ENCODE measurements around the gene CFAP46. TPM values are rescaled to one million over a fixed set of nuclear protein-coding genes. Genes with fewer than 3 reads are reported as not detected.

CFAP46 gene
- total RNA-seq, 2 experiments from 2014 or later: not detected

- Histone ChIP-seq H3K9me3 (ENCODE audit: low read length) (no peaks in the 10 kb centered on the region), H3K79me2 (ENCODE audit: insufficient read depth, low read depth, low read length) (no peaks in the 10 kb centered on the region), H3K4me3 (ENCODE audit: low read depth, low read length, poor library complexity, severe bottlenecking) (no peak overlapping the region), H3K4me1 (ENCODE audit: insufficient read depth, low read length, poor library complexity, severe bottlenecking) (no peaks in the 10 kb centered on the region), H4K20me1 (ENCODE audit: insufficient read depth, low read length) (no peaks in the 10 kb centered on the region), H3K27ac (ENCODE audit: low read depth, low read length, poor library complexity, severe bottlenecking) (no peak overlapping the region), H2AFZ (ENCODE audit: low read length) (no peak overlapping the region), H3K9me2 (ENCODE audit: insufficient read depth, low read length) (no peaks in the 10 kb centered on the region), H3K4me2 (ENCODE audit: low read length) (no peak overlapping the region), H3K36me3 (ENCODE audit: insufficient read depth, low read length) (no peaks in the 10 kb centered on the region)
- TF ChIP-seq EZH2phosphoT487 (IDR thresholded peaks at IDR 0.05; ENCODE audit: borderline replicate concordance, low read depth, low read length): no peak
- no peak for TF ChIP-seq CTCF (conservative IDR thresholded peaks at IDR 0.05; ENCODE audit: low read length)
- intact Hi-C loops (cut with micrococcal nuclease; ENCODE audit: unreplicated experiment): no loop called here
- CTCF ChIA-PET (ENCODE audit: unreplicated experiment): no interaction called here
- no TSS peak for BruUV-seq (replicated peaks)
- POLR2A ChIA-PET: no interaction called here
- DNase-seq (ENCODE audit: low spot score): no peak
Observed at GRCh38 chr10:132911786-132912097, 30.6 kb downstream of the CFAP46 start.

DNA sequence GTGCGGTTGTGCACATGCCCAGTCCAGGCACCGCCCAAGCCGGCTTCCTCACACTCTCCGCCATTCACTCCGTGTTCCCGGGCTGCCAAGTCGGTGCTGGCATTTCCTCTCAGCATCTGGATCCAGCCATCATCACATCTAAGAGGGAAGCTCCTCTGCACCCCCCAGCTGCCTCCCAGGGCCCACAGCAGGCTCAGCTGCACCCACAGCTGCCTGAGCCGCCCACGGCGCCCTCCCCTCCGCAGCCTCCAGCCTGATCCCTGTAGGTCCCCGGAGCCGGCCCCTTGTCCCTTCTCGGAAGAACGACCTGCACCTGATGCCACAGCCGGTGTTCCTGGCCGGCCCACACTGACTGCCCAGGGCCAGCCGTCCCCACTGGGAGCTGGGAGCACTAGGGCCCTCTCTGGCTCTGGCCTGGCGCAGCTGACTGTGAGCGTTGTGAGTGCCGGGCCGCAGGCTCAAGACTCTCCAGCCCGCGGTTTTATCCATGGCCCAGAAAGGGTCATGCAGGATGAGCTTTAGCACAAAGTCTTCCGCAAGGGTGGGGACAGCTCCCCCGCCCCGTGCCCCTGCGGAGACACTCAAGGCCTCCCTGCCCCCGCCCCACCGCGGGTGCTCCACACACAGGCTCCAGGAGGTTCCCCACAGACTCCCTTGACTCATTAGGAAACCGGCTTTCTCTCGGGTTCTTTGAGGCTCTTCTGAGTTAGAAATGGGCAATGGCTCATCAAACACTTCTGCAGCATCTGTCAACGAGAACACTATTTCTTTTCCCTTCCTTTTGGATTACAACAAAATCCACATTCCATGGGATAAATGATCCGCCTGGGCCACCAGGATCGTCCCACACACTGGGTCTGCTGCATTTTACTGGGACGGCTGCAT, 31.2 kb downstream of the CFAP46 start:
- Histone ChIP-seq H3K4me2 (ENCODE audit: low read length) (no peak overlapping the region), H3K4me3 (ENCODE audit: low read depth, low read length, poor library complexity, severe bottlenecking) (no peak overlapping the region), H3K27ac (ENCODE audit: low read depth, low read length, poor library complexity, severe bottlenecking) (no peak overlapping the region), H4K20me1 (ENCODE audit: insufficient read depth, low read length) (no peaks in the 10 kb centered on the region), H3K79me2 (ENCODE audit: insufficient read depth, low read depth, low read length) (no peaks in the 10 kb centered on the region), H3K36me3 (ENCODE audit: insufficient read depth, low read length) (no peaks in the 10 kb centered on the region), H2AFZ (ENCODE audit: low read length) (no peak overlapping the region), H3K4me1 (ENCODE audit: insufficient read depth, low read length, poor library complexity, severe bottlenecking) (no peaks in the 10 kb centered on the region), H3K9me2 (ENCODE audit: insufficient read depth, low read length) (no peaks in the 10 kb centered on the region), H3K9me3 (ENCODE audit: low read length) (no peaks in the 10 kb centered on the region)
- intact Hi-C loops (cut with micrococcal nuclease; ENCODE audit: unreplicated experiment): no loop called here
- CTCF ChIA-PET (ENCODE audit: unreplicated experiment): no interaction called here
- POLR2A ChIA-PET: no interaction called here
- TF ChIP-seq CTCF (conservative IDR thresholded peaks at IDR 0.05; ENCODE audit: low read length) (no peak), EZH2phosphoT487 (IDR thresholded peaks at IDR 0.05; ENCODE audit: borderline replicate concordance, low read depth, low read length) (no peak)
- DNase-seq (ENCODE audit: low spot score): no peak
- BruUV-seq (replicated peaks): no TSS peak

DNA sequence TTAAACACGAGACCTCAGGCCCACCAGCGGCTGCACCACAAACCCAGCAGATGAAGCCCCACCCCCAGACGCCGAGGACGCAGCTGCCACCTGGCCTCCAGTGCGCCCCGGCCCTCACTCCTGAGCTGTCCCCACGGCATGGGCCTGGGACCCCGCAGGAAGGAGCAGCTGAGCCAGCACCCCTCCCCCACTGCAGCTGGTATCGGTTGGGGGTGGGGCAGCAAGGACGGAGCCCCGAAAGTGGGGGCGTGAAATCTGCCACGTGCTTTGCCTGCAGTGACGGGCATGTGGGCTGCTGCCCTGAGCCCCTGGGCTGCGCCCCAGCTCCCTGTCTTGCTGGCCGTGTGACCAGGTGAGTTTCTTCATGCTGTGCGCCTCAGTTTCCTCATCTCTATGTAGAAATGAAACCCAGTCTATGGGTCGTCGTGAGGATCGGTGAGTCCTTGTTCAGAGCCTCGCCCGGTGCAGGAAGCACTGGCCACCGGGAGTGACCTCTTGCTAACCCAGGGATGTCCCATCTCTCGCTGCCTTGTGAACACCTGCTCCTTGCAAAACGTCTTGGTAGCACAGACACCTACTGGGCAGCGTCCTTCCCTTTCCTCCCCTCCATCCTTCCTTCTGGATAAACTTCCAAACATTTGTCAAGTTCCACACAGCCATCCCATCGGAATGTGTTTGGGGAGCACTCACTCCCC, 32.0 kb downstream of the CFAP46 start:
- POLR2A ChIA-PET: no interaction called here
- Histone ChIP-seq H3K9me3 (ENCODE audit: low read length) (no peaks in the 10 kb centered on the region), H3K4me1 (ENCODE audit: insufficient read depth, low read length, poor library complexity, severe bottlenecking) (no peaks in the 10 kb centered on the region), H3K4me3 (ENCODE audit: low read depth, low read length, poor library complexity, severe bottlenecking) (no peak overlapping the region), H3K4me2 (ENCODE audit: low read length) (no peak overlapping the region), H2AFZ (ENCODE audit: low read length) (no peak overlapping the region), H3K36me3 (ENCODE audit: insufficient read depth, low read length) (no peaks in the 10 kb centered on the region), H4K20me1 (ENCODE audit: insufficient read depth, low read length) (no peaks in the 10 kb centered on the region), H3K27ac (ENCODE audit: low read depth, low read length, poor library complexity, severe bottlenecking) (no peak overlapping the region), H3K9me2 (ENCODE audit: insufficient read depth, low read length) (no peaks in the 10 kb centered on the region), H3K79me2 (ENCODE audit: insufficient read depth, low read depth, low read length) (no peaks in the 10 kb centered on the region)
- DNase-seq (ENCODE audit: low spot score): no peak
- intact Hi-C loops (cut with micrococcal nuclease; ENCODE audit: unreplicated experiment): no loop called here
- BruUV-seq (replicated peaks): no TSS peak
- CTCF ChIA-PET (ENCODE audit: unreplicated experiment): no interaction called here
- TF ChIP-seq CTCF (conservative IDR thresholded peaks at IDR 0.05; ENCODE audit: low read length) (no peak), EZH2phosphoT487 (IDR thresholded peaks at IDR 0.05; ENCODE audit: borderline replicate concordance, low read depth, low read length) (no peak)
